Small intestine (tissue), 7 donors: Measurements from ENCODE around the gene MYD88. TPM values are rescaled to one million over a fixed set of nuclear protein-coding genes. Genes with fewer than 3 reads are reported as not detected.

Experiments used
- DNase-seq, 2 donors: peaks; one replicate each; pipeline versions ENCODE4 v3.0.0 to v3.0.0-alpha.2; 2013
- FAIRE-seq: peaks from 2 replicates; lab custom pipeline; 2012; peaks lifted over from hg19 to GRCh38; lab: Jason Lieb, UNC
- H3K27ac ChIP-seq, 3 donors: one replicate each; pipeline ENCODE4 v1.5.1; 2013; ENCODE audit warnings: low read length in 2 of 3, mild to moderate bottlenecking in 2 of 3, control low read depth in 1 of 3, inconsistent platforms in 1 of 3, low read depth in 1 of 3, moderate library complexity in 1 of 3
- H3K27me3 ChIP-seq, 3 donors: one replicate each; pipeline ENCODE4 v1.6.1; 2013; ENCODE audit warnings: low read length in 3 of 3, inconsistent platforms in 1 of 3; ENCODE audit not compliant: control insufficient read depth in 3 of 3, insufficient read depth in 3 of 3
- H3K36me3 ChIP-seq, 3 donors: one replicate each; pipeline ENCODE4 v1.6.1; 2013; ENCODE audit warnings: low read length in 3 of 3, inconsistent platforms in 1 of 3, low read depth in 1 of 3, mild to moderate bottlenecking in 1 of 3, moderate library complexity in 1 of 3; ENCODE audit not compliant: control insufficient read depth in 3 of 3, insufficient read depth in 2 of 3
- H3K4me1 ChIP-seq, 3 donors: one replicate each; pipeline ENCODE4 v1.6.1; 2013; ENCODE audit warnings: low read length in 2 of 3, inconsistent platforms in 1 of 3, low read depth in 1 of 3, mild to moderate bottlenecking in 1 of 3, moderate library complexity in 1 of 3; ENCODE audit not compliant: control insufficient read depth in 3 of 3, insufficient read depth in 2 of 3
- H3K4me3 ChIP-seq, 3 donors: one replicate each; pipeline ENCODE4 v1.5.1; 2013; ENCODE audit warnings: low read length in 3 of 3, control low read depth in 1 of 3, inconsistent platforms in 1 of 3, low read depth in 1 of 3, mild to moderate bottlenecking in 1 of 3, moderate library complexity in 1 of 3
- H3K9me3 ChIP-seq, 2 donors: one replicate each; pipeline ENCODE4 v1.6.1; 2013; ENCODE audit warnings: low read depth in 1 of 2, low read length in 1 of 2; ENCODE audit not compliant: control insufficient read depth in 2 of 2, insufficient read depth in 1 of 2
- WGBS, 3 donors: extraction: QIAGEN DNeasy Blood & Tissue Kit; methylation state at CpG; one replicate each; pipeline ENCODE4 v1.1.7; 2013; 5-methylcytosine and 5-hydroxymethylcytosine counted together
- polyA plus RNA-seq, 4 donors: library from polyadenylated mRNA; stranded (reverse) in 3 of 4; unstranded in 1 of 4; fragments of 200-250 nt in 3 of 4; fragments of 120-200 nt in 1 of 4; gene quantifications; one replicate each; pipeline versions ENCODE4 v1.2.1 to v1.2.3, GENCODE V29; 2013
- donor health status: healthy with polysubstance abuse.
- donor health status: control.
- donor health status: control.
- donor health status: Bipolar disorder and iron deficiency.
- donor health status: healthy.

MYD88 gene
- polyA plus RNA-seq, 4 donors = 30.5 to 62.2 (median 41.8) TPM

- FAIRE-seq (no peak), DNase-seq (no peak)
- Histone ChIP-seq H3K4me3 (no peak overlapping the region), H3K27me3 (peaks cover 0 to 5% (median 0%) of the 10 kb centered on the region in 3 donors), H3K27ac (no peak overlapping the region), H3K4me1 (peaks cover 0 to 18% (median 10%) of the 10 kb centered on the region in 3 donors), H3K36me3 (peaks cover 0 to 25% (median 4%) of the 10 kb centered on the region in 3 donors), H3K9me3 (peaks cover 0 to 6% of the 10 kb centered on the region in 2 donors)
- WGBS, 3 donors = 92 to 96% (median 95%) methylated on average over 7 of the region's 7 CpGs
Measured at GRCh38 chr3:38141173-38141951, 2.9 kb downstream of the MYD88 start.

DNA sequence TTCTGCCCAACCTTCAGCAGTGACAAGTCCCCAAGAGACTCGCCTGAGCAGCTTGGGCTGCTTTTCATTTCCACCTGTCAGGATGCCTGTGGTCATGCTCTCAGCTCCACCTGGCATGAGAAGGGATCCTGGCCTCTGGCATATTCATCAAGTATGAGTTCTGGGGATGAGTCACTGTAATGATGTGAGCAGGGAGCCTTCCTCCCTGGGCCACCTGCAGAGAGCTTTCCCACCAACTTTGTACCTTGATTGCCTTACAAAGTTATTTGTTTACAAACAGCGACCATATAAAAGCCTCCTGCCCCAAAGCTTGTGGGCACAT is 3.5 kb downstream of the MYD88 start:
- Histone ChIP-seq H3K36me3 (peaks cover 0 to 25% (median 4%) of the 10 kb centered on the region in 3 donors), H3K9me3 (peaks cover 0 to 6% of the 10 kb centered on the region in 2 donors), H3K4me1 (peaks cover 0 to 18% (median 10%) of the 10 kb centered on the region in 3 donors), H3K27ac (no peak overlapping the region), H3K27me3 (peaks cover 0 to 5% (median 0%) of the 10 kb centered on the region in 3 donors), H3K4me3 (no peak overlapping the region)
- no peak for DNase-seq
- no peak for FAIRE-seq
- 68 to 94% (median 90%) methylated on average over 2 of the region's 2 CpGs for WGBS, 3 donors

DNA sequence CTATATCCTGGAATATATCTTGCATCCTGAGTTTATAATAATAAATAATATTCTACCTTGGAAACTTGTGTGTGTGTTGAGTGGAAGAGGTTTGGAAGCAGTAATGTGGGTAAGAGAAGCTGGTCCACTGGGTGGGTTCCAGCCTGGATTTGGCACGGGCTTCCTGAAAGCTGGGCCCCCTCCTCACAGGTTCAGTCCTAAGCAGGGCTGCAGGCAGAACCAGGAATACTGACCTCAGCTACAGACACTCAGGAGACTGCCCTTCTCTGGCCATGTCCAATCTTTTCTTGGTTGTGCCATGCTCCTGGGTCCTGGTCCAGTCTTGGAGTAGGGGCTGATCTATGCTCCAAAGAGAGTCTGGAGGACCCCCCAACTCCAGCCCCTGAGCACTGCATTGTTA is 4.5 kb downstream of the MYD88 start:
- DNase-seq (no peak), FAIRE-seq (no peak)
- peaks cover 0 to 5% (median 0%) of the 10 kb centered on the region in 3 donors for H3K27me3 ChIP-seq
- H3K4me3 ChIP-seq = no peak overlapping the region
- peaks cover 0 to 6% of the 10 kb centered on the region in 2 donors for H3K9me3 ChIP-seq
- H3K4me1 ChIP-seq = peaks cover 0 to 13% (median 7%) of the 10 kb centered on the region in 3 donors
- WGBS, 3 donors = 86 to 95% (median 92%) methylated on average over 1 of the region's 1 CpG
- H3K36me3 ChIP-seq = peaks cover 0 to 25% (median 4%) of the 10 kb centered on the region in 3 donors
- no peak overlapping the region for H3K27ac ChIP-seq

GRCh38 chr3:38143511-38143910 is 5.0 kb downstream of the MYD88 start:
- peaks cover 0 to 6% of the 10 kb centered on the region in 2 donors for H3K9me3 ChIP-seq
- H3K27ac ChIP-seq = no peak overlapping the region
- peaks cover 0 to 11% (median 7%) of the 10 kb centered on the region in 3 donors for H3K4me1 ChIP-seq
- H3K4me3 ChIP-seq = no peak overlapping the region
- peaks cover 0 to 25% (median 4%) of the 10 kb centered on the region in 3 donors for H3K36me3 ChIP-seq
- DNase-seq (no peak), FAIRE-seq (no peak)
- peaks cover 0 to 5% (median 0%) of the 10 kb centered on the region in 3 donors for H3K27me3 ChIP-seq
- 64 to 86% (median 84%) methylated on average over 3 of the region's 3 CpGs for WGBS, 3 donors

GRCh38 chr3:38146504-38146903 is 8.0 kb downstream of the MYD88 start:
- Histone ChIP-seq H3K9me3 (peaks cover 0 to 6% of the 10 kb centered on the region in 2 donors), H3K27me3 (peaks cover 0 to 5% (median 0%) of the 10 kb centered on the region in 3 donors), H3K4me3 (no peak overlapping the region), H3K27ac (no peak overlapping the region), H3K4me1 (no peaks in the 10 kb centered on the region), H3K36me3 (peaks cover 0 to 10% (median 4%) of the 10 kb centered on the region in 3 donors)
- WGBS, 3 donors = 86 to 95% (median 89%) methylated on average over 2 of the region's 2 CpGs
- DNase-seq = no peak
- FAIRE-seq = peak; percentile 23

DNA sequence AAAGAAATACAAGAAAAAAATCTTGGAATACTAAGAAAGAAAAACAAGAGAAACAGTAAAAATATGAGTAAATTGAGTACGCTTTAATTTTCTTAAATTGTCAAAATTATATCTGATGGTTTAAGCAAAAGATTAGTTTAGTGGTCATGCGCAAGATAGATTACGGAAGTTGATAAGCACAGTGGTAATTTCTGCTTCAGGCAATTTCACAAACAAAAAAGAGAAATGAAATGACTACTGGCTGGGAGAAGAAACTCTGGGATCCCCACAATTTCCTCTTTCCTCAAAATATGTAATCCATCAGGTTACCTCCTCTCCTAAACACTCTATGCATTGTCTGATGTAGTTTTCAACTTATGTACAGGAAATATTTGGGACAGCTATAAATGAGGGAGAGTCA is 9.0 kb downstream of the MYD88 start:
- DNase-seq (no peak), FAIRE-seq (no peak)
- peaks cover 0 to 5% (median 0%) of the 10 kb centered on the region in 3 donors for H3K27me3 ChIP-seq
- 93 to 94% (median 94%) methylated on average over 3 of the region's 3 CpGs for WGBS, 3 donors
- H3K36me3 ChIP-seq = peaks cover 0 to 3% (median 0%) of the 10 kb centered on the region in 3 donors
- H3K4me3 ChIP-seq = no peak overlapping the region
- H3K4me1 ChIP-seq = no peaks in the 10 kb centered on the region
- H3K9me3 ChIP-seq = peaks cover 0 to 6% of the 10 kb centered on the region in 2 donors
- no peak overlapping the region for H3K27ac ChIP-seq

DNA sequence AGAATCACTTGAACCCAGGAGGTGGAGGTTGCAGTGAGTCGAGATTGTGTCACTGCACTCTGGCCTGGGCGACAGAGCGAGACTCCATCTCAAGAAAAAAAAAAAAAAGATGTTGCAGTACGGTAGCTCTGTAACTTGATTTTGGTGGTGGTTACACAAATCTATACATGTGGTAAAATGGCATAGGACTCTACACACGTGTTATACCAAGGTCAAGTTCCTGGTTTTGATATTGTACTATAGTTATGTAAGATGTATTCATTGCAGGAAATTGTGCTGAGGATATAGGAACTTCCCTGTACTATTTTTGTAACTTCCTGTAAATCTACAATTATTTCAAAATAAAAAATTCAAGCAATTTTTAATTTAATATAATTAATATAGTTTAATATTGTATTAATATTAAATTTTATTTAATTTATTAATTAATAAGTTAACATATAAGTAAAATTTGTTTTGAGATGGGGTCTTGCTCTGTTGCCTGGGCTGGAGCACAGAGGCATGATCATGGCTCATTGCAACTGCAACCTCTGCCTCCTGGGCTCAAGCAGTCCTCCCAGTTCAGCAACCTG is 9.9 kb downstream of the MYD88 start:
- FAIRE-seq (no peak), DNase-seq (no peak)
- Histone ChIP-seq H3K27ac (no peak overlapping the region), H3K4me1 (no peaks in the 10 kb centered on the region), H3K9me3 (peaks cover 0 to 6% of the 10 kb centered on the region in 2 donors), H3K36me3 (no peaks in the 10 kb centered on the region), H3K4me3 (no peak overlapping the region), H3K27me3 (peaks cover 0 to 5% (median 0%) of the 10 kb centered on the region in 3 donors)
- whole genome bisulfite sequencing, 3 donors = 76 to 86% (median 82%) methylated on average over 5 of the region's 5 CpGs

- no peaks in the 10 kb centered on the region for H3K36me3 ChIP-seq
- no peaks in the 10 kb centered on the region for H3K4me1 ChIP-seq
- no peak for DNase-seq
- no peak overlapping the region for H3K27ac ChIP-seq
- peaks cover 0 to 5% (median 0%) of the 10 kb centered on the region in 3 donors for H3K27me3 ChIP-seq
- 48 to 75% (median 53%) methylated on average over 3 of the region's 3 CpGs for WGBS, 3 donors
- FAIRE-seq = no peak
- H3K4me3 ChIP-seq = no peak overlapping the region
- peaks cover 0 to 6% of the 10 kb centered on the region in 2 donors for H3K9me3 ChIP-seq
Measured at GRCh38 chr3:38149708-38150107, 11.2 kb downstream of the MYD88 start.
